Calu3 (cell line): Measurements from ENCODE around the gene PXDN. TPM values are rescaled to one million over a fixed set of nuclear protein-coding genes. Genes with fewer than 3 reads are reported as not detected.
"Not testable (repeated sequence)": the region's sequence is repeated elsewhere in the genome, so short reads cannot be mapped to it uniquely, and the experiment has no call there.

Experiments used
- BruUV-seq: library from RNA; stranded (reverse); fragments of 400-500 nt; replicated peaks from 2 replicates; lab custom pipeline; 2021; lab: Mats Ljungman, UMichigan
- CTCF ChIA-PET: fragments of 300-600 bp; sonication (Branson Sonifier 250); formaldehyde crosslinking; loops from one replicate; lab custom pipeline; 2022; ENCODE audit warnings: antibody characterized with exemption; lab: Charles Lee
- DNase-seq: peaks from one replicate; pipeline ENCODE4 v3.0.0; 2022
- H3K27ac Mint-ChIP-seq: one replicate; pipeline ENCODE4 v1.8.0; 2022; ENCODE audit warnings: mixed read lengths; ENCODE audit not compliant: unreplicated experiment
- H3K27me3 Mint-ChIP-seq: one replicate; pipeline ENCODE4 v1.8.0; 2022; ENCODE audit warnings: mixed read lengths; ENCODE audit not compliant: unreplicated experiment
- H3K36me3 Mint-ChIP-seq: one replicate; pipeline ENCODE4 v1.8.0; 2022; ENCODE audit warnings: mild to moderate bottlenecking, moderate library complexity, mixed read lengths; ENCODE audit not compliant: insufficient read depth, unreplicated experiment
- H3K4me1 Mint-ChIP-seq: one replicate; pipeline ENCODE4 v1.8.0; 2022; ENCODE audit warnings: mild to moderate bottlenecking, low read depth, mixed read lengths; ENCODE audit not compliant: unreplicated experiment
- H3K4me3 Mint-ChIP-seq: one replicate; pipeline ENCODE4 v1.8.0; 2022; ENCODE audit warnings: mild to moderate bottlenecking, low read depth, moderate library complexity, mixed read lengths; ENCODE audit not compliant: unreplicated experiment
- H3K9me3 Mint-ChIP-seq: one replicate; pipeline ENCODE4 v1.8.0; 2022; ENCODE audit warnings: low read depth, mixed read lengths; ENCODE audit not compliant: unreplicated experiment
- intact Hi-C: fragments of 100-400 bp; cut with micrococcal nuclease; formaldehyde crosslinking; loops from one replicate; pipeline ENCODE4 v1.10.0; 2022; ENCODE audit not compliant: unreplicated experiment
- total RNA-seq: library from RNA; stranded (reverse); gene quantifications from 2 replicates; pipeline ENCODE4 v1.2.3, GENCODE V29; 2022
- TF ChIP-seq, protein P1 (sequence below): fragments of 200-600 bp; IDR thresholded peaks from one replicate; pipeline ENCODE4 v1.8.0; 2022; ENCODE audit warnings: antibody characterized with exemption; ENCODE audit not compliant: unreplicated experiment

PXDN gene
- total RNA-seq, 1 experiment from 2014 or later: not detected

DNA sequence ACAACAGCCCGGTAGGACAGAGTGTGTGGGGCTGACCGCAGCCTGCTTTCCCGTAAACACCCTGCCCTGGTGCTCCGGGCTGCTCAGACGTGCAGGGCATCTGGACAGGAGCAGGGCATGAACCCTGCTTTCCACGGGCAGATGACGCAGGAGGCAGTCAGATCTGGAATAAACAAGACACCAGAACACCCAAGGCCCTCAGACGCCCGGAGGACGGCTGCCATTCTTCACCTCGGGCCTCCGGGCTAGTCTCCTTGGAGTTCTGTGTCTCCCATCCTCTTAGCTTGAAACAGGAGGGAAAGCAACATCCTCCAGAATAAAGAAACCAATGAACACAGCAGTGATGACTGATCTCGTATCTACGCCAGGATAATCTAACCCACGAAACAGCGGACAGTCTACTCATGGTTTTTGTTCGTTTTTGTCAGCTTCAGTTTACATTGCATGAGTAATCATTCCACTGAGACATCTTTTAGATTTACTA lies 7.3 kb downstream of the PXDN start:
- H3K36me3 Mint-ChIP-seq: no peaks in the 10 kb centered on the region
- no peaks in the 10 kb centered on the region for H3K27me3 Mint-ChIP-seq
- no peaks in the 10 kb centered on the region for H3K4me1 Mint-ChIP-seq
- no TSS peak for BruUV-seq
- intact Hi-C loops: no loop called here
- TF ChIP-seq, protein P1, sequence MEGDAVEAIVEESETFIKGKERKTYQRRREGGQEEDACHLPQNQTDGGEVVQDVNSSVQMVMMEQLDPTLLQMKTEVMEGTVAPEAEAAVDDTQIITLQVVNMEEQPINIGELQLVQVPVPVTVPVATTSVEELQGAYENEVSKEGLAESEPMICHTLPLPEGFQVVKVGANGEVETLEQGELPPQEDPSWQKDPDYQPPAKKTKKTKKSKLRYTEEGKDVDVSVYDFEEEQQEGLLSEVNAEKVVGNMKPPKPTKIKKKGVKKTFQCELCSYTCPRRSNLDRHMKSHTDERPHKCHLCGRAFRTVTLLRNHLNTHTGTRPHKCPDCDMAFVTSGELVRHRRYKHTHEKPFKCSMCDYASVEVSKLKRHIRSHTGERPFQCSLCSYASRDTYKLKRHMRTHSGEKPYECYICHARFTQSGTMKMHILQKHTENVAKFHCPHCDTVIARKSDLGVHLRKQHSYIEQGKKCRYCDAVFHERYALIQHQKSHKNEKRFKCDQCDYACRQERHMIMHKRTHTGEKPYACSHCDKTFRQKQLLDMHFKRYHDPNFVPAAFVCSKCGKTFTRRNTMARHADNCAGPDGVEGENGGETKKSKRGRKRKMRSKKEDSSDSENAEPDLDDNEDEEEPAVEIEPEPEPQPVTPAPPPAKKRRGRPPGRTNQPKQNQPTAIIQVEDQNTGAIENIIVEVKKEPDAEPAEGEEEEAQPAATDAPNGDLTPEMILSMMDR: no peak
- H3K9me3 Mint-ChIP-seq: peaks cover 17% of the 10 kb centered on the region
- CTCF ChIA-PET: no interaction called here
- no peak overlapping the region for H3K27ac Mint-ChIP-seq
- H3K4me3 Mint-ChIP-seq: no peak overlapping the region
- no peak for DNase-seq

DNA sequence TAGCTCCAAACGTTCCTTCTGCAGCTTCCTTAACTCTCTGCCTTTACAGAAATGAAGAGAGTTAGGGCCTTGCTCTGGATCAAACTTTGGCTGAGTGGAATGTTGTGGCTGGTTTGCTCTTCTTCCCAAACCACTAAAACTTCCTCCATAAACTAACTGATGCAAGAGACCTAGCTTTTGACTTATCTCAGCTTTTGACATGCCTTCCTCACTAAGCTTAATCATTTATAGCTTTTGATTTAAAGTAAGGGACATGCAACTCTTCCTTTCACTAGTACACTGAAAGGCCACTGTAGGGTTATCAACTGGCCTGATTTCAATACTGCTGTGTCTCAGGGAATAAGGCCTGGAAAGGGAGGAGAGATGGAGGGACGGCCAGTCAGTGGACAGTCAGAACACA lies 8.3 kb downstream of the PXDN start:
- DNase-seq: no peak
- Mint-ChIP-seq H3K4me3 (no peak overlapping the region), H3K27me3 (no peaks in the 10 kb centered on the region), H3K9me3 (peaks cover 18% of the 10 kb centered on the region), H3K27ac (no peak overlapping the region), H3K4me1 (no peaks in the 10 kb centered on the region), H3K36me3 (no peaks in the 10 kb centered on the region)
- BruUV-seq: no TSS peak
- intact Hi-C loops: no loop called here
- CTCF ChIA-PET: no interaction called here
- TF ChIP-seq, protein P1: no peak

DNA sequence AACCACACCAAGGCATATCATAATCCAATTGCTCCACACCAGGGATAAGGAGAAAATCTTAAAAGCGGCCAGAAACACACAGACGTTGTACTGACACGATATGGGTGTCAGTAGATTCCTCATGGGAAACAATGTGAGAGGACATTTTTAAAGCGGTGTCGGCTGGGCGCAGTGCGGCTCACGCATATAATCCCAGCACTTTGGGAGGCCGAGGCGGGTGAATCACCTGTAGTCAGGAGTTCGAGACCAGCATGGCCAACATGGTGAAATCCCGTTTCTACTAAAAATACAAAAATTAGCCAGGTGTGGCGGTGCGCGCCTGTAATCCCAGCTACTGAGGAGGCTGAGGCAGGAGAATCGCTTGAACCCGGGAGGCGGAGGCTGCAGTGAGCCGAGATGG lies 11.0 kb downstream of the PXDN start:
- H3K4me1 Mint-ChIP-seq, BruUV-seq, CTCF ChIA-PET, H3K4me3 Mint-ChIP-seq, DNase-seq, intact Hi-C loops, H3K27me3 Mint-ChIP-seq, H3K27ac Mint-ChIP-seq, H3K36me3 Mint-ChIP-seq: not testable (repeated sequence)
- peaks cover 15% of the 10 kb centered on the region for H3K9me3 Mint-ChIP-seq

DNA sequence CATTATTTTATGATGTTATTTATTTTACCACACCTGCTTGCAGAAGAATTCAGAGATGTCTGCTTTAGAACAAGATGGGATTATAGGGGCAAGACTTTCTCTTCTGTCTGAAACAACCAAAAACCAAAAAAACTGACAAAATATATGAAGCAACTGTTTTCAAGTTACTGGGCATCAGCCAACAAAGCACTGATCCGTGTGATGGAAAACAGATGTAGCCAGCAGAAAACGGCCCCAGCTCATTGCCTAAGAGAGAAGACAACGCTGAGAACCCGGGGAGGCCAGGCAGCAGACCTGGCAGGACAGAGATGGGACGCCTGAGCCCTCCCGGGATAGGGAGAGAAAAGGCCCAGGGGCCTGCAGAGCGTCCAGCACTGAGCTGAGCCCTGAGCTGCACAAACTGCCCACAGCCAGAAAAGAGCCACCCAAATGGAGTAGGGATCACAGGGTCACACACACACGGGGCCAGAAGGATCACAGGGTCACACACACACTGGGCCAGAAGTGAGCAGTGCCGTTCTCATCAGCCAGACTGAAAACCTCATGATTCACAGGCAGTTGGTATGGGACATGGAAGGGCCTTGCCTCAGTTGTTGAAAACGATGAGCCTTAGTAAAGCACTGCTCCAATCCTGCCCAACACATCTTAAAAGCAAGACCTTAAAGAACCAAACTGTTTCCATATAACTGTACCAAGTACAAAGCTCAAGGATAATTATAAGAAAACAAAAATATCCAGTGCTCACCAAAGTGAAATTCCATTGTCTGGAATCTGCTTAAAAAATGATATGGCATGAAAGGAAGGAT lies 12.1 kb downstream of the PXDN start:
- CTCF ChIA-PET: no interaction called here
- Mint-ChIP-seq H3K36me3 (no peaks in the 10 kb centered on the region), H3K4me3 (no peak overlapping the region), H3K27me3 (no peaks in the 10 kb centered on the region), H3K9me3 (peaks cover 15% of the 10 kb centered on the region), H3K27ac (no peak overlapping the region), H3K4me1 (no peaks in the 10 kb centered on the region)
- BruUV-seq: no TSS peak
- intact Hi-C loops: no loop called here
- TF ChIP-seq, protein P1: no peak
- DNase-seq: no peak

DNA sequence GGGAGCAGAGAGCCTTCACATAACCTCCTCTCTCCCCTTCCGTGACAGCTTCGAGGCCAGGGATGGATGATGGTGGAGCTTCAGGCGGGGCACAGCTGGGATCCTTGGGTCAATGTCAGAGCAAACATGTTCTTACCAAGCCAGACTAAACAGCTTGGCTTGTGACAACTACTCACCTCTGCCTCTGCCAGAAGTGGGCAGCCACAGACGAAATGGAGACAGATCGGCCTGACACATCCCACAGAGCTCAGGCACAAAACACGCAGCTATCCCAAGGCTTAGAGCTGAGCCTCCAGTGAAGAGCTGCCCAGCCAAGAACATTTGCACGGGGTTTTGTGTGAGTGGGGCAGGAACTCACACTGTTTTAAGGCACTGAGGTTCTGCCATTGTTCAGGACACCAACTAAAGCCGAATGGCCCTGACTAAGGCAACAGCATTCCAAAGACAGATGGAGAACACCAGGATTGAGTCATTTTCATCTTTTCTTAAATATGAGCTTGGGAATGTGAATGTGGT lies 12.8 kb downstream of the PXDN start:
- DNase-seq: no peak
- CTCF ChIA-PET: no interaction called here
- no peaks in the 10 kb centered on the region for H3K27me3 Mint-ChIP-seq
- no peaks in the 10 kb centered on the region for H3K4me1 Mint-ChIP-seq
- H3K36me3 Mint-ChIP-seq: no peaks in the 10 kb centered on the region
- intact Hi-C loops: no loop called here
- TF ChIP-seq, protein P1: no peak
- H3K4me3 Mint-ChIP-seq: no peak overlapping the region
- no TSS peak for BruUV-seq
- peaks cover 15% of the 10 kb centered on the region for H3K9me3 Mint-ChIP-seq
- H3K27ac Mint-ChIP-seq: no peak overlapping the region
